NCI-H1436 (cell line): ENCODE data around the gene PDE6G.

Source experiments
- DNase-seq: peaks from one replicate; lab custom pipeline; 2025; lab: John Stamatoyannopoulos, UW

PDE6G gene

GRCh38 chr17:81662002-81662401, 5.7 kb upstream of the PDE6G start:
- no peak for DNase-seq

DNA sequence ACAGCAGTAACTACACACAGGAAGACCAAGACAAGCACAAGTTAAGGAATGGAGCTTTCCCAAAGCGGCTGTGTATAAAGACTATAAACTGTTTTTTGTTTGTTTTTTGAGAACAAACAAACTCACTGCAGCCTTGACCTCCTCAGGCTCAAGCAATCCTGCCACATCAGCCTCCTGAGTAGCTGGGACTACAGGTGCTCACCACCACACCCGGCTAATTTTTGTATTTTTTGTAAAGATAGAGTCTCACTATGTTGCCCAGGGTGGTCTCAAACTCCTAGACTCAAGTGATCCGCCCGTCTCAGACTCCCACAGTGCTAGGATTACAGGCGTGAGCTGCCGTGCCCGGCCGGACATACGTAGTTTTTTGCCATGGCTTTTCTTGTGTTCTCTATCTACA, 4.1 kb upstream of the PDE6G start:
- no peak for DNase-seq

GRCh38 chr17:81659038-81659437, 2.7 kb upstream of the PDE6G start:
- no peak for DNase-seq

- no peak for DNase-seq
Observed at GRCh38 chr17:81656835-81657234, 493 bp upstream of the PDE6G start.

- DNase-seq = no peak
Observed at GRCh38 chr17:81655378-81656117, 794 bp downstream of the PDE6G start.

GRCh38 chr17:81652906-81653771, 3.2 kb downstream of the PDE6G start:
- DNase-seq = no peak

GRCh38 chr17:81651692-81652091, 4.7 kb downstream of the PDE6G start:
- no peak for DNase-seq

- DNase-seq = no peak
Observed at GRCh38 chr17:81650951-81651350, 5.4 kb downstream of the PDE6G start.

DNA sequence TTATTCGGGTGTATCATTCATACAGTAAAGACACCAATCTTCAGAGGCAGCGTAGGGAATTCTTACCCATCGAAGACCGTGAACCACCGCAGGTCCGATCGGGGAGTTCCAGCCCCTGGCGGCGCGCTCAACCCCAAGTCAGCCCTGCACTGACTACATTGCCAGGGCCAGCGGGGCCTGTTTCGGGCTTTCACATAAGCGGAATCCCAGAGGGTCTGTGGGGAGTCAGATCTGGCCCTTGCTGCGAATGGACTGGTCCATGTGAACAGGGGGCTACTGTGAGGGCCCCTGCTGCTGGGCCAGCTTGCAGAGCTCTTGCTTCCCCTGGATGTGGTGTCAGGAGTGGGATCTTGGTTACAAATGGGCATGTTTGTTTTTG, 7.6 kb downstream of the PDE6G start:
- no peak for DNase-seq

- no peak for DNase-seq
Observed at GRCh38 chr17:81648013-81648706, 8.2 kb downstream of the PDE6G start.

DNA sequence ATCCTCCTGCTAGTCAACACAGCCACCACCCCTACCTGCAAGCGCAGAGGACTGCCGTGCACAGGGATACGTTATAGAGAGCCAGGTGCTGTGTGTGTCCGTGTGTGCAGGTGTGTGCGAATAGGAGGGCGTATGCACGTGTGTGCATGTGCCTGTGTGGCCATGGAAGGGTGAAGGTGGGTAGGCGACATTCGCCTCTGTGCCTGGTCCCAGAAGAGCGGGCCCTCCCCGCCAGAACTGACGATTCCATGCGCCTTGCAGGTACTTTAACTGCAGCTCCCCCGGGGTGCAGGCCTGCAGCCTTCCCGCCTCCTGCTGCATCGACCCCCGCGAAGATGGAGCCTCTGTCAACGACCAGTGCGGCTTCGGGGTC, 8.7 kb downstream of the PDE6G start:
- DNase-seq = no peak

DNA sequence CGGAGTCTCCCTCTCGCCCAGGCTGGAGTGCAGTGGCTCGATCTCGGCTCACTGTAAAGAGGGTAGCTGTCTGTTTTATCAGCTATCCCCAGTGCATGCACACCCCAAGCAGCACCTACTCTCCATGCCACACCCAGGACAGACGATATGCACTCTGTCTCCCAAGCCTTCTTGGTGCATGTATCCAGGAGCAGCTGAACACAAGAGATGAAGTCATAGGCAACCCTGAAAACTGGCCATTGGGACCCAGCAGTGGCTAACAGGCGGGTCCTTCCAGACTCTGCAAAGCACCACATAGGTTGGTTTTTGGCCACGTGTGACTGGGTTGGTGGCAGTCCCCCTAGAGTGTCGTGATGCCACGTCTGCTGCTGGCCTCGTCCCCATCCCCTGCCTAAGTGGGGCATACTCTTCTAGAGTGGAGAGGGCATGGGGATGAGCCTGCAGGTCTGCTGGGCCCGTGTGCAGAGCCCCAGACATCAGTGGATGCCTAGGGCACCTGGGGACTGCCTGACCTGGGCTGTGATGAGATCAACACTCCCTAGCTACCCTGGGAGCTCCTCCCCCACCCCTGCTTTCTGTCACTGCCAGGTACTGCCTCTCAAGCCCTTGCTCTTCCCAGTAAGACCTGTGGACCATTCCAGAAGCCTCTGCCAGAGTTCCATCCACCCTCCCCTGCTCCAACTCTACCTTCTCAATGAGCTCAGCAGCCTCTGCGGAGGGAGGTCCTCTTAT, 9.3 kb downstream of the PDE6G start:
- DNase-seq = no peak

- DNase-seq = no peak
Observed at GRCh38 chr17:81644976-81645952, 11.1 kb downstream of the PDE6G start.

GRCh38 chr17:81644496-81644895, 11.8 kb downstream of the PDE6G start:
- no peak for DNase-seq

DNA sequence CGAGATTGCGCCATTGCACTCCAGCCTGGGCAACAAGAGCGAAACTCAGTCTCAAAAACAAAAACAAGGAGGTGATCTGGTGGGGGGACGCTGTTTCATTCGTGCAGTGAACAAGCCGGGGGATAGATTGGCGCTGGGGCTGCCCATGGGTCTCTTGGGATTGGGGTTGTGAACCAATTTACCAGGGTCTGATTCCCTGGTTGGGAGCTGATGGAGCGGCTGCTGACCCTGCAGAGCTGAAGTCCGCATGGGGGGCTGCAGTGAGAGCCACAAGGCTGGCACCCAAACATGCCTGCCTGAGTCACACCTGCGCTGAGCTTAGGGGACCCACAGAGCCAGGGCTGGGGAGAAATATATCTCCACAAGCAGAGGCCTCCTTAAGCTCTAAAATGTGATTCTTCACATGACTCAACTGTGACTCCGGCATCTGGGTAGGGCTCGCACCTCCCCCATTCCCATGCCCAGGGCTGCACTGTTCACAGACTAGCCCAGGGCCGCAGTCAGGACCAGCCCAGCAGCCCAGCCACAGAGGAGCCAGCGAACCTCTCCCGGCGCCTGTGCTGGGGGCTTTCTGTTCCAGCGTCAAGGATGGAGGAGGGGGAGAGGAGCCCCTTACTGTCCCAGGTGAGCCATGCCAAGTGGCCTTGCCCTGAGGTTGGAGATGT, 14.4 kb downstream of the PDE6G start:
- DNase-seq = no peak

DNA sequence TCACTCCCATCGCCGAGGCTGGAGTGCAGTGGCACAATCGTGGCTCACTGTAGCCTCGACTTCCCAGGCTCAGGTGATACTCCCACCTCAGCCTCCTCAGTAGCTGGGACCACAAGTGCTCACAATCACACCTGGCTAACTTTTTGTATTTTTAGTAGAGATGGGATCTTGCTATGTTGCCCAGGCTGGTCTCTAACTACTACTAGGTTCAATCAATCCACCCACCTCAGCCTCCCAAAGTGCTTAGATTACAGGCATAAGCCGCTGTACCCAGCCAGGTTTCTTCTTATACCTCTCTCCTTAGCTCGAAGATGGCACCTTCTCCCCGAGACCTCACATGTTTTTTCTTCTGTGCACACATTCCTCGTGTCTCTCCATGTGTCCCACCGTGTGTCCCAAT, 16.3 kb downstream of the PDE6G start:
- no peak for DNase-seq

- no peak for DNase-seq
Observed at GRCh38 chr17:81638683-81639082, 17.7 kb downstream of the PDE6G start.

GRCh38 chr17:81636505-81637288, 19.6 kb downstream of the PDE6G start, which contains the start of the genes NPLOC4 and TSPAN10:
NPLOC4 (minus strand) TSS chr17:81637112; CDS start chr17:81636930, 182 bp downstream.
TSPAN10 (plus strand) TSS chr17:81637196; CDS start chr17:81642413, 5,217 bp downstream.
- DNase-seq = peak; percentile 83

- no peak for DNase-seq
Observed at GRCh38 chr17:81635973-81636504, 20.3 kb downstream of the PDE6G start.
